Gastrocnemius medialis (tissue), 4 donors: ENCODE data around the gene TMEM86B.

Experiments
- CTCF ChIP-seq, 5 experiments: fragments of 450-650 bp in 3 of 5; fragments of 200-600 bp in 2 of 5; sonication (generic) in 2 of 5; IDR thresholded peaks in 4 of 5; conservative IDR thresholded peaks in 1 of 5; 1 replicate in 4 of 5; 2 replicates in 1 of 5; pipeline ENCODE4 v1.5.1; 2016 to 2019; ENCODE audit warnings: antibody characterized with exemption in 5 of 5, mild to moderate bottlenecking in 3 of 5, moderate library complexity in 3 of 5
- POLR2A ChIP-seq, 2 donors: fragments of 450-650 bp; IDR thresholded peaks; one replicate each; pipeline ENCODE4 v1.6.1; 2017; ENCODE audit warnings: antibody characterized with exemption in 2 of 2, mild to moderate bottlenecking in 2 of 2, moderate library complexity in 2 of 2

- TF ChIP-seq CTCF (IDR thresholded peaks at IDR 0.05 in 4 of 5, conservative IDR thresholded peaks at IDR 0.05 in 1 of 5) (no peak), POLR2A (IDR thresholded peaks at IDR 0.05) (no peak)
Measured at GRCh38 chr19:55239004-55239403, 10.4 kb upstream of the TMEM86B start.
